WTC11 (cell line): ENCODE measurements around the gene ISCU.

Source experiments
- FOXP1 ChIP-seq: sonication (generic); formaldehyde crosslinking; IDR thresholded peaks from 2 replicates; pipeline ENCODE4 v1.8.0; 2022; ENCODE audit warnings: missing genetic modification reagents, mild to moderate bottlenecking, moderate library complexity, borderline replicate concordance
- MAX ChIP-seq: sonication (generic); formaldehyde crosslinking; IDR thresholded peaks from 2 replicates; pipeline ENCODE4 v1.8.0; 2022; ENCODE audit warnings: mild to moderate bottlenecking, missing genetic modification reagents
- NR2C2 ChIP-seq: sonication (generic); formaldehyde crosslinking; IDR thresholded peaks from 2 replicates; pipeline ENCODE4 v1.8.0; 2022; ENCODE audit warnings: mild to moderate bottlenecking, missing genetic modification reagents
- SMAD4 ChIP-seq: sonication (generic); formaldehyde crosslinking; IDR thresholded peaks from 2 replicates; pipeline ENCODE4 v1.8.0; 2022; ENCODE audit warnings: mild to moderate bottlenecking, missing genetic modification reagents
- SP1 ChIP-seq: sonication (generic); formaldehyde crosslinking; conservative IDR thresholded peaks from 2 replicates; pipeline ENCODE4 v1.8.1; 2022; ENCODE audit warnings: missing genetic modification reagents
- TCF7 ChIP-seq: sonication (generic); formaldehyde crosslinking; IDR thresholded peaks from 2 replicates; pipeline ENCODE4 v1.8.0; 2022; ENCODE audit warnings: mild to moderate bottlenecking, low read depth, missing genetic modification reagents, moderate library complexity
- TF ChIP-seq, protein P1 (sequence below): sonication (generic); formaldehyde crosslinking; conservative IDR thresholded peaks from 2 replicates; pipeline ENCODE4 v1.8.1; 2022; ENCODE audit warnings: mild to moderate bottlenecking, missing genetic modification reagents
- TF ChIP-seq, protein P2 (sequence below): fragments of 200-600 bp; IDR thresholded peaks from 2 replicates; pipeline ENCODE4 v1.8.0; 2022; ENCODE audit warnings: antibody characterized with exemption
- TF ChIP-seq, protein P3 (sequence below): sonication (generic); formaldehyde crosslinking; IDR thresholded peaks from 2 replicates; pipeline ENCODE4 v1.8.0; 2022; ENCODE audit warnings: missing genetic modification reagents
- TF ChIP-seq, protein P4 (sequence below): sonication (generic); formaldehyde crosslinking; IDR thresholded peaks from 2 replicates; pipeline ENCODE4 v1.8.1; 2022; ENCODE audit warnings: mild to moderate bottlenecking, moderate library complexity, missing genetic modification reagents
- TF ChIP-seq, protein P5 (sequence below): sonication (generic); formaldehyde crosslinking; IDR thresholded peaks from 2 replicates; pipeline ENCODE4 v1.8.0; 2023; ENCODE audit warnings: missing genetic modification reagents, mild to moderate bottlenecking, borderline replicate concordance
- TF ChIP-seq, protein P6 (sequence below): fragments of 250-450 bp; sonication (Bioruptor Pico); IDR thresholded peaks from 2 replicates; pipeline ENCODE4 v1.8.0; 2021; ENCODE audit warnings: mild to moderate bottlenecking

GRCh38 chr12:108548954-108549521, 13.4 kb upstream of the ISCU start:
- TF ChIP-seq, protein P1, sequence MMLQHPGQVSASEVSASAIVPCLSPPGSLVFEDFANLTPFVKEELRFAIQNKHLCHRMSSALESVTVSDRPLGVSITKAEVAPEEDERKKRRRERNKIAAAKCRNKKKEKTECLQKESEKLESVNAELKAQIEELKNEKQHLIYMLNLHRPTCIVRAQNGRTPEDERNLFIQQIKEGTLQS (CRISPR knock-in tag), result no peak
- TF ChIP-seq, protein P2, sequence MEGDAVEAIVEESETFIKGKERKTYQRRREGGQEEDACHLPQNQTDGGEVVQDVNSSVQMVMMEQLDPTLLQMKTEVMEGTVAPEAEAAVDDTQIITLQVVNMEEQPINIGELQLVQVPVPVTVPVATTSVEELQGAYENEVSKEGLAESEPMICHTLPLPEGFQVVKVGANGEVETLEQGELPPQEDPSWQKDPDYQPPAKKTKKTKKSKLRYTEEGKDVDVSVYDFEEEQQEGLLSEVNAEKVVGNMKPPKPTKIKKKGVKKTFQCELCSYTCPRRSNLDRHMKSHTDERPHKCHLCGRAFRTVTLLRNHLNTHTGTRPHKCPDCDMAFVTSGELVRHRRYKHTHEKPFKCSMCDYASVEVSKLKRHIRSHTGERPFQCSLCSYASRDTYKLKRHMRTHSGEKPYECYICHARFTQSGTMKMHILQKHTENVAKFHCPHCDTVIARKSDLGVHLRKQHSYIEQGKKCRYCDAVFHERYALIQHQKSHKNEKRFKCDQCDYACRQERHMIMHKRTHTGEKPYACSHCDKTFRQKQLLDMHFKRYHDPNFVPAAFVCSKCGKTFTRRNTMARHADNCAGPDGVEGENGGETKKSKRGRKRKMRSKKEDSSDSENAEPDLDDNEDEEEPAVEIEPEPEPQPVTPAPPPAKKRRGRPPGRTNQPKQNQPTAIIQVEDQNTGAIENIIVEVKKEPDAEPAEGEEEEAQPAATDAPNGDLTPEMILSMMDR, result no peak
- TF ChIP-seq TCF7 (CRISPR knock-in tag) (no peak), MAX (CRISPR knock-in tag) (no peak), NR2C2 (CRISPR knock-in tag) (no peak), SP1 (CRISPR knock-in tag) (no peak), FOXP1 (CRISPR knock-in tag) (no peak), SMAD4 (no peak)
- TF ChIP-seq, protein P3, sequence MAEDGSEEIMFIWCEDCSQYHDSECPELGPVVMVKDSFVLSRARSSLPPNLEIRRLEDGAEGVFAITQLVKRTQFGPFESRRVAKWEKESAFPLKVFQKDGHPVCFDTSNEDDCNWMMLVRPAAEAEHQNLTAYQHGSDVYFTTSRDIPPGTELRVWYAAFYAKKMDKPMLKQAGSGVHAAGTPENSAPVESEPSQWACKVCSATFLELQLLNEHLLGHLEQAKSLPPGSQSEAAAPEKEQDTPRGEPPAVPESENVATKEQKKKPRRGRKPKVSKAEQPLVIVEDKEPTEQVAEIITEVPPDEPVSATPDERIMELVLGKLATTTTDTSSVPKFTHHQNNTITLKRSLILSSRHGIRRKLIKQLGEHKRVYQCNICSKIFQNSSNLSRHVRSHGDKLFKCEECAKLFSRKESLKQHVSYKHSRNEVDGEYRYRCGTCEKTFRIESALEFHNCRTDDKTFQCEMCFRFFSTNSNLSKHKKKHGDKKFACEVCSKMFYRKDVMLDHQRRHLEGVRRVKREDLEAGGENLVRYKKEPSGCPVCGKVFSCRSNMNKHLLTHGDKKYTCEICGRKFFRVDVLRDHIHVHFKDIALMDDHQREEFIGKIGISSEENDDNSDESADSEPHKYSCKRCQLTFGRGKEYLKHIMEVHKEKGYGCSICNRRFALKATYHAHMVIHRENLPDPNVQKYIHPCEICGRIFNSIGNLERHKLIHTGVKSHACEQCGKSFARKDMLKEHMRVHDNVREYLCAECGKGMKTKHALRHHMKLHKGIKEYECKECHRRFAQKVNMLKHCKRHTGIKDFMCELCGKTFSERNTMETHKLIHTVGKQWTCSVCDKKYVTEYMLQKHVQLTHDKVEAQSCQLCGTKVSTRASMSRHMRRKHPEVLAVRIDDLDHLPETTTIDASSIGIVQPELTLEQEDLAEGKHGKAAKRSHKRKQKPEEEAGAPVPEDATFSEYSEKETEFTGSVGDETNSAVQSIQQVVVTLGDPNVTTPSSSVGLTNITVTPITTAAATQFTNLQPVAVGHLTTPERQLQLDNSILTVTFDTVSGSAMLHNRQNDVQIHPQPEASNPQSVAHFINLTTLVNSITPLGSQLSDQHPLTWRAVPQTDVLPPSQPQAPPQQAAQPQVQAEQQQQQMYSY, result no peak
- TF ChIP-seq, protein P4, sequence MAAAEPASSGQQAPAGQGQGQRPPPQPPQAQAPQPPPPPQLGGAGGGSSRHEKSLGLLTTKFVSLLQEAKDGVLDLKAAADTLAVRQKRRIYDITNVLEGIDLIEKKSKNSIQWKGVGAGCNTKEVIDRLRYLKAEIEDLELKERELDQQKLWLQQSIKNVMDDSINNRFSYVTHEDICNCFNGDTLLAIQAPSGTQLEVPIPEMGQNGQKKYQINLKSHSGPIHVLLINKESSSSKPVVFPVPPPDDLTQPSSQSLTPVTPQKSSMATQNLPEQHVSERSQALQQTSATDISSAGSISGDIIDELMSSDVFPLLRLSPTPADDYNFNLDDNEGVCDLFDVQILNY (CRISPR knock-in tag), result no peak
- TF ChIP-seq, protein P5, sequence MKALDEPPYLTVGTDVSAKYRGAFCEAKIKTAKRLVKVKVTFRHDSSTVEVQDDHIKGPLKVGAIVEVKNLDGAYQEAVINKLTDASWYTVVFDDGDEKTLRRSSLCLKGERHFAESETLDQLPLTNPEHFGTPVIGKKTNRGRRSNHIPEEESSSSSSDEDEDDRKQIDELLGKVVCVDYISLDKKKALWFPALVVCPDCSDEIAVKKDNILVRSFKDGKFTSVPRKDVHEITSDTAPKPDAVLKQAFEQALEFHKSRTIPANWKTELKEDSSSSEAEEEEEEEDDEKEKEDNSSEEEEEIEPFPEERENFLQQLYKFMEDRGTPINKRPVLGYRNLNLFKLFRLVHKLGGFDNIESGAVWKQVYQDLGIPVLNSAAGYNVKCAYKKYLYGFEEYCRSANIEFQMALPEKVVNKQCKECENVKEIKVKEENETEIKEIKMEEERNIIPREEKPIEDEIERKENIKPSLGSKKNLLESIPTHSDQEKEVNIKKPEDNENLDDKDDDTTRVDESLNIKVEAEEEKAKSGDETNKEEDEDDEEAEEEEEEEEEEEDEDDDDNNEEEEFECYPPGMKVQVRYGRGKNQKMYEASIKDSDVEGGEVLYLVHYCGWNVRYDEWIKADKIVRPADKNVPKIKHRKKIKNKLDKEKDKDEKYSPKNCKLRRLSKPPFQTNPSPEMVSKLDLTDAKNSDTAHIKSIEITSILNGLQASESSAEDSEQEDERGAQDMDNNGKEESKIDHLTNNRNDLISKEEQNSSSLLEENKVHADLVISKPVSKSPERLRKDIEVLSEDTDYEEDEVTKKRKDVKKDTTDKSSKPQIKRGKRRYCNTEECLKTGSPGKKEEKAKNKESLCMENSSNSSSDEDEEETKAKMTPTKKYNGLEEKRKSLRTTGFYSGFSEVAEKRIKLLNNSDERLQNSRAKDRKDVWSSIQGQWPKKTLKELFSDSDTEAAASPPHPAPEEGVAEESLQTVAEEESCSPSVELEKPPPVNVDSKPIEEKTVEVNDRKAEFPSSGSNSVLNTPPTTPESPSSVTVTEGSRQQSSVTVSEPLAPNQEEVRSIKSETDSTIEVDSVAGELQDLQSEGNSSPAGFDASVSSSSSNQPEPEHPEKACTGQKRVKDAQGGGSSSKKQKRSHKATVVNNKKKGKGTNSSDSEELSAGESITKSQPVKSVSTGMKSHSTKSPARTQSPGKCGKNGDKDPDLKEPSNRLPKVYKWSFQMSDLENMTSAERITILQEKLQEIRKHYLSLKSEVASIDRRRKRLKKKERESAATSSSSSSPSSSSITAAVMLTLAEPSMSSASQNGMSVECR (CRISPR knock-in tag), result no peak
- TF ChIP-seq, protein P6, sequence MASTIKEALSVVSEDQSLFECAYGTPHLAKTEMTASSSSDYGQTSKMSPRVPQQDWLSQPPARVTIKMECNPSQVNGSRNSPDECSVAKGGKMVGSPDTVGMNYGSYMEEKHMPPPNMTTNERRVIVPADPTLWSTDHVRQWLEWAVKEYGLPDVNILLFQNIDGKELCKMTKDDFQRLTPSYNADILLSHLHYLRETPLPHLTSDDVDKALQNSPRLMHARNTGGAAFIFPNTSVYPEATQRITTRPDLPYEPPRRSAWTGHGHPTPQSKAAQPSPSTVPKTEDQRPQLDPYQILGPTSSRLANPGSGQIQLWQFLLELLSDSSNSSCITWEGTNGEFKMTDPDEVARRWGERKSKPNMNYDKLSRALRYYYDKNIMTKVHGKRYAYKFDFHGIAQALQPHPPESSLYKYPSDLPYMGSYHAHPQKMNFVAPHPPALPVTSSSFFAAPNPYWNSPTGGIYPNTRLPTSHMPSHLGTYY (CRISPR knock-in tag), result no peak
